Nucleus accumbens (tissue), 56 donors: ENCODE results near the gene CDK5R2.
A peak's percentile ranks its signal among the peaks of the same experiment; 100 is the strongest.

ENCODE experiments used
- DNase-seq, 56 donors: peaks; one replicate each; lab custom pipeline; 2025; lab: John Stamatoyannopoulos, UW

CDK5R2 gene

DNA sequence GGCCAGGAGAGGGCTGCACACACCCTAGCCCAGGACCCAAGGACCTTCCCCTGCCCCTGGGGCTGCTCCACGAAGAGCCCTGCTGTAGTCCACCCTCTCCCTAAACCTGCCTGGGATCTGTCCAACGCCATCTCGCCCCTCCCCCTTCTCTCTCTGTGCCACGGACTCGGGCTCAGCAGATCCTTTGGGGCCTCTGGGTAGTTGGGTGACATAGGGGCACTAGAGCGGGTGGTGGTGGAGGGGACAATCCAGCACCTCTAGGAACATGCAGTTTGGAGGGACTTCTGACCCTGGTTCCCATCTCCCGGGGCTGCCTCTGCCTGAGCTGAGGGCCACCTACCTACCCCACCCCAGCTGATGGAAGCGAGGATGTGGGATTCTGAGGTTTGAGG is 41.1 kb downstream of the CDK5R2 start:
- no peak for DNase-seq

DNA sequence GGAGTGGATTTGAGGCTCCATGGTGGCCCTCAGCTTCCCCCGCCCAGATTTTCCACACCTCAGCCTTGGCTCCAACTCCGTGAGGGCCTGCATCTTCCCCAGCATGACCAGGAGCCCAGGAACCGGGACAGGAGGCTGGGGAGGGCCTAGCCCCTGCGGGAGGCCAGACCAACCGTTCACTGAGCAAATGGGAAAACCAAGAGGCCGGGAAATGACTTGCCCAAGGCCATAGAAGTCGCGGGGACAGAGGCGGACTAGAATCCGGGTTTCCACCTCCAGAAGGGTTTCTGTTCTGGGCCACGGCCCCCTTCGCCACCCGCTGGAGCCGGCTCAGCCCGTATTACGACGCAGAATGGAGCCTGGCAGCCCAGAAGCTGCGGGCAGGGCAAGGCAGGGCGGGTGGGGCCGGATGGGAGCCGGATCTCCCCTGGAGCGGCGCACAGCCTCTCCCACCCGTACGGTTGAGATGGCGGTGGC is 41.7 kb downstream of the CDK5R2 start:
- no peak for DNase-seq

DNA sequence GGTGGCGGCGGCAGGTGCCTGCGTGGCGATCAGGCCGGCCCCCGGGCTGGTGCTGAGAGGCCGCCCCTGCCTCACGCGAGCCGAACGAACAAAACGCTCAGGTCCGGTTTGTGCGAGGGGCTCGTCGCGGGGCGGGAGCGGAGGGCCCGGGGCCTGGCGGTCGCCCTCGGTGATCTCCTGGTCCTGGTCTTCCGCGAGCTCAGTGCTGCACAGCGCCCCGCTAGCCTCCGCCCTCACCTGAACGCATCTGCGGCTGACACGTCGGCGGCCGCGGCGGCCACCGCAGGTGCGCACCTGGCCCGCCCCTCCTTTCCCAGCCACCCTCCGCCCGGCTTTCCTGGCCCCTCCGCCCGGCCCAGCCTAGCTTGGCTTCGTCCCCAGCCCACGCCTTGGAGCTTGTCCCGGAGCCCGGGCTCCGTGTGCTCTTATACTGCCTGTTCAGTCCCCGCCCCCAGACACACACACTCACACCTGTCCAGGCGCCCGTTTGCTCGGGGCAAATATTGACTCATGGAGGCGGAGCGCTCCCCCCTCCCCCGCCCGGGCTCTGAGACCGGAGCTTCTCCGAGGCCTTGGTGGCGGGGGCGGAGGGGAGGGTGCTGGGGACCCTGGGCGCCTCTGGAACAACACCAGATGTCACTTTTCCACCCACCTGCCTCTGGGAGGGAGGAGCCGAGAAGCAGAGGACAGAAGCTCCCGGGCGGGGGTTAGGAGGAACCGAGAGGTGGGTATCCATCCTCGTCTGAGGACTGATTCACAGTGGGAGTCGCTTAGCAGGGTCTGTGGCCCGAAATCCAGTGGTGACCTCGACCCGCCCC is 42.3 kb downstream of the CDK5R2 start:
- peak in 1 of 56 donors; percentile 44 for DNase-seq

DNA sequence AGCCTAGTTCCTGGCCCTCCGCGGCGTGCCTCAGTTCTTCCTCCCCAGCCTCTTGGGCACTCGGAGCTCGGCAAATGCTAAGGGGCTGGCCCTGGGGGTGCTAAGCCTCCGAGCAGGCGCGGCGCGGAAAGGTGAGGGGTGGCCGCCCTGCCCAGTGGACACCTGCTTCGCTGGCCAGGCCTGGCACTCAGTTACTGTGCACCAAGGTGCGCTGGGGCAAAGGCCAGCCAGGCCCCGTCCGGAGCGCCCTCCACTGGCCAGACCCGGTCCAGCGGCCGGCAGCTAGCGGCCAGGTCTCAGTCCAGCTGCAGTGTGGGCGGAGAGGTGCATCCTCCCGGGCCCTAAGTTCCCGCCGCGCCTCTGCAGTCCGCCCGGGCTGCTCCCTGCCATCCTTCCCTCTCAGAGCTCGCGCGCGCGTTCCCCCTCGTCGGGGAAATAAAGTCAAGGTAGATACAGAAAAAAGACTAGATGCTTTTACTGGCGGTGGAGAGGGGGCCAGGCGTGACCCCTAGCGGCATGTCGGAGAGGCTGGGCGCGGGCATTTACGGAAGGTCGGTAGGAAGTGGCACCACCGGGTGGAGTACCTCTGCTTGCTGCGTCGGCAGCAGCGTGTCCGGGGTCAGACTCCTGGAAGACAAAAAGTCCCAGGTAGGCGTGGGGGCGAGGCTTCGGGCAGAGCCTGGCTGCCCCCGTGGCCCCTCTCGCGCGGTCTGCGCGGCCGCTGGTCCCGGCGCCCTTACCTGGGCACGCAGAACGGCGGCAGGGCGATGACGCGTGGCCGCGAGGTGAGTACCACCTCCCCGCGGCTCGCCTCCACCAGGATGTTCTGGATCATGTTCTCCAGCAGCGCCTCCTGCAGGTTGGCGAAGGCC is 43.2 kb downstream of the CDK5R2 start:
- DNase-seq, result peak in 7 of 56 donors; percentile 6 to 50 (median 14)

DNA sequence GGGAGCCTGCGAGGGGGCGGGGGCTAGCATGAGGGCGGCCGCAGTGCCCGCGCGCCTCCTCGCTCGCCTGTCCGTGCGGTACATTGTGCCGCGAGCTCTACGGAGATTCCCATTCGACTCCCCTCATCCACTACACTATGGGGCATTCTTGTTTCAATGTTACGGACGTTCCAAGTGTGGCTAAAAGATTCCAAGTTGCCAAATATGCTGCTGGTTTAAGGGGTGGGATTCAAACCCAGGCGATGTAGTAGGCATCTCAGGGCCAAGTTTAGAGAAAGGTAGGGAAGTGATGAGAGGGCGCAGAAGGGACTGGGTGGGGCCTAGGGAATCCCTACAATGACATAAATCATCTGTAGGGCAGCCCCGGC is 43.8 kb downstream of the CDK5R2 start:
- DNase-seq, result peak in 1 of 56 donors; percentile 8

DNA sequence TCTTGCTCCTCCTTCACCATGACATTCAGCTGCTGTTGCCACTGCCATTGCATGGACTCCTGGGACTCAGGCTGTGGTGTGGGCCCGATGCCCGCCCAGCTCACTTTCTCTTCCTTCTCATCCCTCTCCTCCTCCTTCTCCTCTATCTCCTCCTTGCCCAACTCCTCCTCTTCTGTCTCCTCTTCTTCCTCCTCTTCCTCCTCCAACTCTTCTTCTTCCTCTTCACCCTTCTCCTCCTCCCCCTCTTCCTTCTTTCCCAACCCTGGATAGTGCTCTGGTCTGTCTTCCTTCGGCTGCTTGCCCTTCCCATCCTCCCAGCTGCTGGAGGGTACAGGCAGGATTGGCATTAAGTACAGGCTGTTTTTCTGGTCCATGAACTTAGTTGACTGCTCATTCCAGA is 44.5 kb downstream of the CDK5R2 start:
- no peak for DNase-seq

DNA sequence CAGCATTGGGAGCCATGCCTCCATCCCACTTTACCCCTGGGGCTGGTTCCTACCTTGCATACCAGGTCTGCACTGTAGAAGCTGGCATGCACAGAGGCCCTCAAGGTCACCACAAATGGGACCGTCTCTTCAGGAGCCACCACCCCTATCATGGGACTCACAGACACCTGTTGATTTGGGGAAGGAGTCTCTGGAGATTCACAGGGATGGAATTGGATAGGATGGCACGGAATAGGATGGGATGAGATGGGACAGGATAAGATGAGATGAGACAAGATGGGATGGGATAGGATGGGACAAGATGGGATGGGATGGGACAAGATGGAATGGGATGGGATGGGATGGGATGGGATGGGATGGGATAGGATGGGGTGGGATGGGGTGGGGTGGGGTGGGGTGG is 49.8 kb downstream of the CDK5R2 start:
- DNase-seq, result no peak

DNA sequence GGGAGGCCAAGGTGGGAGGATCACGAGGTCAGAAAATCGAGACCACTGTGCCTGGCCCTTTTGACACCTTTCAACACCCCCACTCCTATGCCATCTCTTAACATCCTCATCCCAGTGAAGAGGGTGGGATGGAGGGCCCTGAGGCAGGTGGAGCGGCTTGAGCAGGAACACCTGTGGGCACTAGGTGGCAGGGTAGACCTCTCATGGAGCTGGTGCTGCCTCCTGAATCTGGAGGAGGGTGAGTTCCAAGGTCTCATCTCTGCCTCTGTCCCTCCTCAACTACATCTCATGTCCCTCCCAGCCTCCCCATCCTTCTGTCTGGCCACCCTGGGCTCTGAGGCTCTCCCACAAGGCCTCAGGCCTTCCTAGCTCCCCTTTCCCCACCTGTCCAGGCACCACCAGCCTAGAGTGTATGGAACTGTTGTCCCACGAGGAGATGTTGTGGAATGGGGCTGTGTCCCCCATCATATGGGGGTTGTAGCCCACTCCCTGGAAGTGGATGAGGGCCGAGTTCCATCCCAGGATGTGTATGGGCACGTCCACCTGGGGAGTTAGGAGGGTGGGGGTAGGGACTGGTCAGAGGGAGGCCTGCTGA is 50.8 kb downstream of the CDK5R2 start:
- no peak for DNase-seq

DNA sequence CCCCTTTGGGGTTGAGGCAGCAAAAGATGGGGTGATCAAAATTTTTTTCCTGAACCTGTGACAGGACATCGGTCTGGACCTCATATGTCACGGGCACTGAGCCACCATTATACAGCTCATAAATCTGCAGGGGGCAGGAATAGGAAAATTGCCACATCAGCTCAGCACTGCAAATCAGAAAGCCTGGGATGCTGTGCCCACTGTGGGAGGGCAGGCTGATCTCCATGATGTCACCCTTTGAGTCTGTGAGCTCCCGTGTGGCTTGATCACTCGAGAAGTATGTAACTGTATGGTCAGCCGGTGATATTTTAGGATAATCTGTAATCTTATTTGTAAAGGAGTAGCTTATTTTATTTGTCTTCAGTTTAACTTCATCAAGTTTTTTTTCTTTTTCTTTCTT is 51.4 kb downstream of the CDK5R2 start:
- DNase-seq, result no peak
